Stomach (tissue), 9 donors: ENCODE data around the gene MBIP. TPM values are rescaled to one million over a fixed set of nuclear protein-coding genes. Genes with fewer than 3 reads are reported as not detected.
"Not testable (repeated sequence)": the region's sequence is repeated elsewhere in the genome, so short reads cannot be mapped to it uniquely, and the experiment has no call there.

Experiments
- DNase-seq, 2 donors: peaks; one replicate each; pipeline versions ENCODE4 v3.0.0 to v3.0.0-alpha.2; 2013 to 2019
- H3K27ac ChIP-seq, 5 donors: fragments of 200-600 bp in 4 of 5; sonication (generic) in 4 of 5; one replicate each; pipeline ENCODE4 v1.5.1; 2013 to 2019; ENCODE audit warnings: mild to moderate bottlenecking in 1 of 5, moderate library complexity in 1 of 5
- H3K27me3 ChIP-seq, 3 donors: fragments of 200-600 bp; sonication (generic); one replicate each; pipeline ENCODE4 v1.5.1; 2017 to 2019; ENCODE audit warnings: mixed run types in 1 of 3
- H3K36me3 ChIP-seq, 4 donors: fragments of 200-600 bp; sonication (generic); 1 replicate in 3 of 4; 2 replicates in 1 of 4; pipeline ENCODE4 v1.5.1; 2016 to 2019
- H3K4me1 ChIP-seq, 4 donors: fragments of 200-600 bp; sonication (generic); one replicate each; pipeline ENCODE4 v1.5.1; 2016 to 2019
- H3K4me3 ChIP-seq, 4 donors: fragments of 200-600 bp; sonication (generic) in 3 of 4; one replicate each; pipeline ENCODE4 v1.5.1; 2016 to 2019; ENCODE audit warnings: mild to moderate bottlenecking in 1 of 4
- H3K9me3 ChIP-seq, 4 donors: fragments of 200-600 bp; sonication (generic); one replicate each; pipeline ENCODE4 v1.5.1; 2016 to 2019
- EP300 ChIP-seq: sonication (generic); formaldehyde crosslinking; IDR thresholded peaks from one replicate; pipeline ENCODE4 v1.6.1; 2017; ENCODE audit warnings: antibody characterized with exemption
- POLR2A ChIP-seq, 4 donors: fragments of 450-650 bp; IDR thresholded peaks; one replicate each; pipeline ENCODE4 v1.6.1; 2016; ENCODE audit warnings: antibody characterized with exemption in 4 of 4, control low read depth in 2 of 4, mild to moderate bottlenecking in 1 of 4, moderate library complexity in 1 of 4
- POLR2AphosphoS5 ChIP-seq, 3 donors: sonication (generic); formaldehyde crosslinking; IDR thresholded peaks; one replicate each; pipeline ENCODE4 v1.6.1; 2016; ENCODE audit warnings: antibody characterized with exemption in 3 of 3
- WGBS, 5 donors: extraction: QIAGEN DNeasy Blood & Tissue Kit in 3 of 5; methylation state at CpG; one replicate each; pipeline versions ENCODE4 v1.1.5 to v1.1.7; 2013 to 2018; 5-methylcytosine and 5-hydroxymethylcytosine counted together
- intact Hi-C: fragments of 100-400 bp; cut with DNase I; formaldehyde crosslinking; loops from one replicate; pipeline ENCODE4 v1.15.1; 2023; ENCODE audit warnings: low total_unique reads
- polyA plus RNA-seq, 3 donors: library from polyadenylated mRNA; stranded (reverse); fragments of 200-250 nt; gene quantifications; one replicate each; pipeline ENCODE4 v1.2.3, GENCODE V29; 2013
- total RNA-seq, 5 donors: library from RNA; depleted of rRNA; stranded (reverse); fragments of >200 nt; gene quantifications; one replicate each; pipeline versions ENCODE4 v1.1.0 to v1.2.3, GENCODE V29; 2014 to 2016
- TF ChIP-seq, protein P1 (sequence below), 7 experiments: fragments of 450-650 bp in 4 of 7; fragments of 200-600 bp in 3 of 7; sonication (generic) in 3 of 7; IDR thresholded peaks; one replicate each; pipeline ENCODE4 v1.5.1; 2016 to 2019; ENCODE audit warnings: antibody characterized with exemption in 7 of 7, control low read depth in 2 of 7, mild to moderate bottlenecking in 1 of 7
- donor health status: healthy with polysubstance abuse.
- donor health status: Bipolar disorder and iron deficiency.
- donor health status: healthy.

The MBIP gene
- total and polyA plus RNA-seq, 8 donors: 13.0 to 57.4 (median 38.5) TPM

DNA sequence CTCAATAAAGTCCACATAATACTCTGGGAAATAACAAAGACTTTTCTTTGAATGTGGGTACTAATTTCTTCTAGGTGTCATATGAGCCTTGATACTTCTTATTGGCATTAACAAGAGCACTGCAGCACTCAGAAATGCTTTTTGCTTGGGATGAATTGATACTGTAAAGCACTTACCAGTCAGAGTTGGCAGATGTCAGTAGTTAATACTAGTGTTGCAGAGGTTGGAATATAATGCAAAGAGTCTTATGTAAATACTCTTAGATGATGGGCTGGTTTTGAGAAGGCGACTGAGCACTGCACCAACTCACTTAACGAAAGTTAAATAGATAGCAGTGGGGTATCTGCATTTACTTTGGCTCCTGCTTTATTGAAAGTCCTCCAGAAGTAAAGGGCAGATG lies 25.6 kb upstream of the MBIP start:
- no peaks in the 10 kb centered on the region for H3K36me3 ChIP-seq
- WGBS, 5 donors: 11 to 57% (median 34%) methylated on average over 2 of the region's 2 CpGs
- no peak for DNase-seq
- no peak overlapping the region for H3K4me3 ChIP-seq
- H3K4me1 ChIP-seq: no peaks in the 10 kb centered on the region
- no peak overlapping the region for H3K27ac ChIP-seq
- peaks cover 0 to 4% (median 0%) of the 10 kb centered on the region in 3 donors for H3K27me3 ChIP-seq
- TF ChIP-seq, protein P1, sequence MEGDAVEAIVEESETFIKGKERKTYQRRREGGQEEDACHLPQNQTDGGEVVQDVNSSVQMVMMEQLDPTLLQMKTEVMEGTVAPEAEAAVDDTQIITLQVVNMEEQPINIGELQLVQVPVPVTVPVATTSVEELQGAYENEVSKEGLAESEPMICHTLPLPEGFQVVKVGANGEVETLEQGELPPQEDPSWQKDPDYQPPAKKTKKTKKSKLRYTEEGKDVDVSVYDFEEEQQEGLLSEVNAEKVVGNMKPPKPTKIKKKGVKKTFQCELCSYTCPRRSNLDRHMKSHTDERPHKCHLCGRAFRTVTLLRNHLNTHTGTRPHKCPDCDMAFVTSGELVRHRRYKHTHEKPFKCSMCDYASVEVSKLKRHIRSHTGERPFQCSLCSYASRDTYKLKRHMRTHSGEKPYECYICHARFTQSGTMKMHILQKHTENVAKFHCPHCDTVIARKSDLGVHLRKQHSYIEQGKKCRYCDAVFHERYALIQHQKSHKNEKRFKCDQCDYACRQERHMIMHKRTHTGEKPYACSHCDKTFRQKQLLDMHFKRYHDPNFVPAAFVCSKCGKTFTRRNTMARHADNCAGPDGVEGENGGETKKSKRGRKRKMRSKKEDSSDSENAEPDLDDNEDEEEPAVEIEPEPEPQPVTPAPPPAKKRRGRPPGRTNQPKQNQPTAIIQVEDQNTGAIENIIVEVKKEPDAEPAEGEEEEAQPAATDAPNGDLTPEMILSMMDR (IDR thresholded peaks at IDR 0.05): no peak
- TF ChIP-seq EP300: no peak
- TF ChIP-seq POLR2A (IDR thresholded peaks at IDR 0.05): no peak
- TF ChIP-seq POLR2AphosphoS5 (IDR thresholded peaks at IDR 0.05): no peak
- intact Hi-C loops: no loop called here
- H3K9me3 ChIP-seq: peaks cover 0 to 4% (median 0%) of the 10 kb centered on the region in 4 donors

DNA sequence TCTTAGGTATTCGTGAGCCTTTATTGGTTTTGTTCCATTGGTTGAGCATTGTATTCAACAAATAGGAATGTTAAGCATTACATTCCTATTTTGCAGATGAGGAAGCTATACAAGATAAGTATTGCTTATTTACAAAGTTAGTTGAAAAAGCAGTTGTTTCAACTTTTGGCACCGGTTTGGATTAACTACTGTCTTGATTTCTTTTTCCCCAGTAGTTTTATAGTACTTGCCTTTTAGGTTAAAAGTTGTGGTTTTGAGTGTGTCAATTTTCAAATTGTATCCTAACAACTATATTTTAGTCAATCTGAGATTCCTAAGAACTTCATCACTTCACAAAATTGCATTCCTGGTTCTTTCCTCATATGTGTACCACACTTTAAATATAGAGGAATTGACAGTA lies 23.8 kb upstream of the MBIP start:
- Histone ChIP-seq H3K4me3 (no peak overlapping the region), H3K9me3 (peaks cover 0 to 4% (median 0%) of the 10 kb centered on the region in 4 donors), H3K4me1 (no peaks in the 10 kb centered on the region), H3K36me3 (no peaks in the 10 kb centered on the region), H3K27me3 (peaks cover 0 to 4% (median 0%) of the 10 kb centered on the region in 3 donors), H3K27ac (no peak overlapping the region)
- TF ChIP-seq POLR2A (IDR thresholded peaks at IDR 0.05): no peak
- no peak for TF ChIP-seq POLR2AphosphoS5 (IDR thresholded peaks at IDR 0.05)
- TF ChIP-seq EP300: no peak
- TF ChIP-seq, protein P1 (IDR thresholded peaks at IDR 0.05): no peak
- DNase-seq: no peak
- WGBS, 5 donors: 39 to 86% (median 79%) methylated on average over 2 of the region's 2 CpGs
- intact Hi-C loops: no loop called here

DNA sequence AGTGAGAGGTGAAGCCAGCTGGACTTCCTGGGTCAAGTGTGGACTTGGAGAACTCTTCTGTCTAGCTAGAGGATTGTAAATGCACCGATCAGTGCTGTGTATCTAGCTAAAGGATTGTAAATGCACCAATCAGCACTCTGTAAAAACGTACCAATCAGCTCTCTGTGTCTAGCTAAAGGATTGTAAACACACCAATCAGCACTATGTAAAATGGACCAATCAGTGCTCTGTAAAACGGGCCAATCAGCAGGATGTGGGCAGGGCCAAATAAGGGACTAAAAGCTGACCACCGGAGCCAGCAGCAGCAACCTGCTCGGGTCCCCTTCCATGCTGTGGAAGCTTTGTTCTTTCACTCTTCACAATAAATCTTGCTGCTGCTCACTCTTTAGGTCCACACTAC lies 21.4 kb upstream of the MBIP start:
- WGBS, 5 donors: 75 to 81% (median 80%) methylated on average over 5 of the region's 5 CpGs
- H3K36me3 ChIP-seq, H3K4me3 ChIP-seq, H3K9me3 ChIP-seq, H3K4me1 ChIP-seq, H3K27me3 ChIP-seq, intact Hi-C loops, H3K27ac ChIP-seq, DNase-seq: not testable (repeated sequence)

DNA sequence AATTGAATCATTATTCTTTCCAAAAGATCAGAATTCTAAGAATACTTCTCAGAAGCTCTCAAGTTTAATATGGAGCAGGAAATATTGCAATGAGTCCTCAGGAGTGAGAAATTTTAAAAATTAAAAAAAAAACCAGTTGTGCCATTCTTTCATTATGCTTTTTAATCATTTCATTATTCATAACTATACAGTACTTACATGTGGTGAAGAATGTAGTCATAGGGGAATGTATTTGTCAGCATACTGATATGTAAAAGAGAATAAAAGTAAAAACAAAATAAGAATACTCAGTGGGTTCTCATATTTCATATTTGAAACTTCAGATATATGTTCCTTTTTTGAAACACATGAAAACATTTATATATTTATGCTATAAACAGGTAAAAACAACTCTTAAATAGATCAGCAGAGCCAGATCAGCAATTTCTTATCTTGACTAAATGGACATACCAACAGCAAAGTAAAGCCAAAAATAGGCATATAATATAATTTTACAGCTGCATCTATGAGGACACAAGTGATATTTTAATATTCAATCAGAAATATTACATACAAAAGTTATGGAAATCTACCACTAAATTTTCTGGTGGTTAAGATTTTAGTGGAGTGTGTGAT lies 19.9 kb upstream of the MBIP start:
- H3K4me3 ChIP-seq: no peak overlapping the region
- intact Hi-C loops: no loop called here
- no peak for DNase-seq

DNA sequence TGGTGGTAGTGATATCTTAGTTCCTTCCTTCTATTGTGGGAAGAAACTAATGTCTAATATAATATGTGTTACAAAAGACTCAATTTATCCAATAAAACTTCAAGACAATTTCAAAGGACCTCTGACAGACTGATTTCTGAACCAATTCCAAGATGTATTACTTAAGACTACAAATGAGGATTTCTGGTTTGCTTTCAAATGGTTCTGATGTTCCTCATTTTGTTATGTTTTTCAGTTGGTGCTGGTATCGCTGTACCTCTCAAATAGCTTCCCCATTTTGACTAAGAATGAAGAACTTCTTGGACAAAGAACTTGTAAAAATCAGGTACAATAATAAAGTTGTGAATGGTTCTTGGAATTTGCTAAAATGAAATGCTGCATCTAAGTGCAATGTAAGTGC lies 19.4 kb upstream of the MBIP start:
- Histone ChIP-seq H3K4me3 (no peak overlapping the region), H3K4me1 (no peaks in the 10 kb centered on the region), H3K27ac (no peak overlapping the region), H3K27me3 (no peaks in the 10 kb centered on the region), H3K36me3 (no peaks in the 10 kb centered on the region), H3K9me3 (peaks cover 0 to 4% (median 0%) of the 10 kb centered on the region in 4 donors)
- WGBS, 5 donors: 58 to 83% (median 81%) methylated on average over 1 of the region's 1 CpG
- peak in 1 of 2 donors; percentile 3 for DNase-seq
- TF ChIP-seq, protein P1 (IDR thresholded peaks at IDR 0.05): no peak
- TF ChIP-seq EP300: no peak
- no peak for TF ChIP-seq POLR2A (IDR thresholded peaks at IDR 0.05)
- no peak for TF ChIP-seq POLR2AphosphoS5 (IDR thresholded peaks at IDR 0.05)
- intact Hi-C loops: no loop called here

More for the DNA sequence above, 19.9 kb upstream of the MBIP start:
- Histone ChIP-seq H3K27me3 (no peaks in the 10 kb centered on the region), H3K27ac (no peak overlapping the region), H3K9me3 (peaks cover 0 to 4% (median 0%) of the 10 kb centered on the region in 4 donors), H3K4me1 (no peaks in the 10 kb centered on the region), H3K36me3 (no peaks in the 10 kb centered on the region)
- TF ChIP-seq POLR2AphosphoS5 (IDR thresholded peaks at IDR 0.05) (no peak), EP300 (no peak), POLR2A (IDR thresholded peaks at IDR 0.05) (no peak)
- TF ChIP-seq, protein P1 (IDR thresholded peaks at IDR 0.05): no peak
